H9 (cell line): ENCODE data around the gene KCNH2. TPM values are rescaled to one million over a fixed set of nuclear protein-coding genes. Genes with fewer than 3 reads are reported as not detected.

Experiments
- DNase-seq: peaks from one replicate; pipeline ENCODE4 v3.0.0-alpha.2; 2017
- H2AFZ ChIP-seq: one replicate; pipeline ENCODE4 v1.6.1; 2013; ENCODE audit warnings: mild to moderate bottlenecking, low read length, control low read depth, moderate library complexity
- H2AK5ac ChIP-seq: 2 replicates; pipeline ENCODE4 v1.6.1; 2013; ENCODE audit warnings: low read length, control low read depth, mixed read lengths; ENCODE audit not compliant: insufficient read length
- H2BK120ac ChIP-seq: one replicate; pipeline ENCODE4 v1.6.1; 2013; ENCODE audit warnings: low read depth, mild to moderate bottlenecking, low read length, control low read depth, inconsistent platforms; ENCODE audit not compliant: poor library complexity, severe bottlenecking
- H2BK12ac ChIP-seq: 2 replicates; pipeline ENCODE4 v1.6.1; 2013; ENCODE audit warnings: low read length, control low read depth, mixed read lengths, low read depth; ENCODE audit not compliant: insufficient read length
- H2BK15ac ChIP-seq: 2 replicates; pipeline ENCODE4 v1.6.1; 2013; ENCODE audit warnings: low read depth, low read length, control low read depth
- H2BK20ac ChIP-seq: one replicate; pipeline ENCODE4 v1.6.1; 2013; ENCODE audit warnings: low read depth, mild to moderate bottlenecking, low read length, control low read depth, inconsistent platforms; ENCODE audit not compliant: poor library complexity, severe bottlenecking
- H2BK5ac ChIP-seq: 2 replicates; pipeline ENCODE4 v1.6.1; 2013; ENCODE audit warnings: low read length, control low read depth, mixed read lengths; ENCODE audit not compliant: insufficient read length
- H3K14ac ChIP-seq: 2 replicates; pipeline ENCODE4 v1.6.1; 2013; ENCODE audit warnings: low read length, control low read depth; ENCODE audit not compliant: insufficient read depth
- H3K18ac ChIP-seq: 2 replicates; pipeline ENCODE4 v1.6.1; 2013; ENCODE audit warnings: low read depth, mild to moderate bottlenecking, mixed read lengths, low read length, control low read depth; ENCODE audit not compliant: insufficient read length
- H3K23ac ChIP-seq: 2 replicates; pipeline ENCODE4 v1.6.1; 2013; ENCODE audit warnings: low read length, control low read depth, mixed read lengths, low read depth; ENCODE audit not compliant: insufficient read length
- H3K23me2 ChIP-seq: 2 replicates; pipeline ENCODE4 v1.6.1; 2013; ENCODE audit warnings: low read depth, mild to moderate bottlenecking, mixed read lengths, low read length, control low read depth; ENCODE audit not compliant: insufficient read length, poor library complexity, severe bottlenecking
- H3K27ac ChIP-seq: 2 replicates; pipeline ENCODE4 v1.5.1; 2013; ENCODE audit warnings: low read length, control low read depth, mixed read lengths, low read depth; ENCODE audit not compliant: insufficient read length
- H3K27me3 ChIP-seq: 2 replicates; pipeline ENCODE4 v1.6.1; 2013; ENCODE audit warnings: low read length, control low read depth, inconsistent platforms; ENCODE audit not compliant: insufficient read depth
- H3K4ac ChIP-seq: 2 replicates; pipeline ENCODE4 v1.6.1; 2013; ENCODE audit warnings: low read depth, mild to moderate bottlenecking, control low read depth, inconsistent platforms, low read length, moderate library complexity
- H3K4me1 ChIP-seq: 2 replicates; pipeline ENCODE4 v1.6.1; 2013; ENCODE audit warnings: low read length, control low read depth, inconsistent platforms; ENCODE audit not compliant: insufficient read depth
- H3K4me2 ChIP-seq: 2 replicates; pipeline ENCODE4 v1.6.1; 2013; ENCODE audit warnings: low read length, control low read depth, mixed read lengths; ENCODE audit not compliant: insufficient read length, insufficient read depth
- H3K56ac ChIP-seq: 2 replicates; pipeline ENCODE4 v1.6.1; 2013; ENCODE audit warnings: low read depth, mild to moderate bottlenecking, mixed read lengths, low read length, control low read depth; ENCODE audit not compliant: insufficient read length
- H3K79me1 ChIP-seq: 2 replicates; pipeline ENCODE4 v1.6.1; 2013; ENCODE audit warnings: low read depth, mild to moderate bottlenecking, moderate library complexity, low read length, control low read depth, inconsistent platforms; ENCODE audit not compliant: insufficient read depth, poor library complexity, severe bottlenecking
- H3K79me2 ChIP-seq: 2 replicates; pipeline ENCODE4 v1.6.1; 2013; ENCODE audit warnings: low read length, control low read depth, inconsistent platforms; ENCODE audit not compliant: insufficient read depth
- H3K9ac ChIP-seq: 2 replicates; pipeline ENCODE4 v1.6.1; 2013; ENCODE audit warnings: low read length, control low read depth, mixed read lengths; ENCODE audit not compliant: insufficient read length; ENCODE audit errors: extremely low read depth
- H3K9me3 ChIP-seq: one replicate; pipeline ENCODE4 v1.6.1; 2013; ENCODE audit warnings: low read depth, low read length, inconsistent platforms; ENCODE audit not compliant: control insufficient read depth
- H3T11ph ChIP-seq: one replicate; pipeline ENCODE4 v1.6.1; 2013; ENCODE audit warnings: mild to moderate bottlenecking, low read length, control low read depth, inconsistent platforms
- H4K20me1 ChIP-seq: one replicate; pipeline ENCODE4 v1.6.1; 2013; ENCODE audit not compliant: control insufficient read depth, insufficient read length, insufficient read depth
- H4K5ac ChIP-seq: 2 replicates; pipeline ENCODE4 v1.6.1; 2013; ENCODE audit warnings: low read depth, mild to moderate bottlenecking, mixed read lengths, low read length, control low read depth; ENCODE audit not compliant: insufficient read length
- H4K8ac ChIP-seq: replicated peaks from 2 replicates; pipeline ENCODE4 v1.6.1; 2013; ENCODE audit warnings: low read length, control low read depth, mixed read lengths, low read depth; ENCODE audit not compliant: insufficient read length
- H4K91ac ChIP-seq: 2 replicates; pipeline ENCODE4 v1.6.1; 2013; ENCODE audit warnings: low read depth, mild to moderate bottlenecking, moderate library complexity, mixed read lengths, low read length, control low read depth; ENCODE audit not compliant: insufficient read length
- H3K27ac Mint-ChIP-seq, 3 experiments: 2 replicates in 2 of 3; 3 replicates in 1 of 3; pipeline ENCODE4 v1.8.0; 2020 to 2021; ENCODE audit warnings: mixed read lengths in 3 of 3, mild to moderate bottlenecking in 1 of 3, moderate library complexity in 1 of 3
- H3K27me3 Mint-ChIP-seq: 2 replicates; pipeline ENCODE4 v1.8.0; 2021; ENCODE audit warnings: low read depth, mild to moderate bottlenecking, moderate library complexity, mixed read lengths
- H3K36me3 Mint-ChIP-seq, 3 experiments: 2 replicates in 2 of 3; 3 replicates in 1 of 3; pipeline ENCODE4 v1.8.0; 2020 to 2021; ENCODE audit warnings: low read depth in 3 of 3, mixed read lengths in 3 of 3; ENCODE audit not compliant: insufficient read depth in 1 of 3
- H3K4me1 Mint-ChIP-seq, 2 experiments: 2 replicates each; pipeline ENCODE4 v1.8.0; 2020; ENCODE audit warnings: mixed read lengths in 2 of 2
- H3K4me3 Mint-ChIP-seq, 2 experiments: 2 replicates in 1 of 2; 3 replicates in 1 of 2; pipeline ENCODE4 v1.8.0; 2020 to 2021; ENCODE audit warnings: mild to moderate bottlenecking in 2 of 2, mixed read lengths in 2 of 2, moderate library complexity in 1 of 2
- H3K9me3 Mint-ChIP-seq, 2 experiments: 2 replicates in 1 of 2; 3 replicates in 1 of 2; pipeline ENCODE4 v1.8.0; 2020; ENCODE audit warnings: mild to moderate bottlenecking in 2 of 2, mixed read lengths in 2 of 2, moderate library complexity in 1 of 2
- CTCF ChIP-seq: fragments of 200-600 bp; sonication (generic); conservative IDR thresholded peaks from 3 replicates; pipeline ENCODE4 v1.8.0; 2021; ENCODE audit warnings: antibody characterized with exemption, mild to moderate bottlenecking
- whole genome bisulfite sequencing: extraction: QIAGEN DNeasy Blood & Tissue Kit; methylation state at CpG from one replicate; pipeline ENCODE4 v1.1.7; 2013; ENCODE audit warnings: missing lambda C conversion rate, low lambda C conversion rate, mixed read lengths; ENCODE audit not compliant: insufficient read length; ENCODE audit errors: extremely low coverage; 5-methylcytosine and 5-hydroxymethylcytosine counted together
- total RNA-seq: library from RNA; stranded (reverse); gene quantifications from 2 replicates; pipeline ENCODE4 v1.2.1, GENCODE V29; 2021

The KCNH2 gene
- total RNA-seq, 1 experiment from 2014 or later, result 4.5 TPM

DNA sequence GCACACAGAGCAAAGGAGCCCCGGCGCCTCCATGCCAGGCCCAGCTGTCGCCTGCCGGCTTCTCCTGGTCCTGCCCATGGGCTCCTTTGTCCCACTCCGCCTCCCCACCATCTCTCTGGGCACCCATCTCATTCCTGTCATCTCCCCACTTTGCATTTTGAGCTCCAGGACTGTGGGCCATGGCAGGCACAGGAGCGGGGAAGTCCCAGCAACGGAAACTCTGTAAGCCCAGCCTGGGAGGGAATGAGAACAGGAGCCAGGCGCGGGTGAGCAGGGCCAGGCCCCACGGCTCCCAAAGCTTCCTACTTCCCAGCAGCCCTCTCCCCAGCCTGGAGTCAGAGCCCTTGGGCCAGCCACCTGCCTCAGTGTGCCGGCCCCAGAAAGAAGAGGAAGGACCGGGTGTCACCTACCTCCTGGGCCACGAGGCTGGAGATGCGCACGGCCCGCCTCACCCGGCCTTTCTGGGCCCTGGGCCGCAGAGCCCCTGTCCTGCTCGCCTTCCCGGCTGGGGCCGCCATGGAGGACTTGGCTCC lies 23.1 kb downstream of the KCNH2 start:
- H3K14ac ChIP-seq, result no peak overlapping the region
- Mint-ChIP-seq H3K27ac (no peak overlapping the region; a peak in 1 of 7 replicates), H3K4me3 (no peak overlapping the region; a peak in 1 of 5 replicates), H3K9me3 (no peaks in the 10 kb centered on the region), H3K27me3 (peaks cover 4% of the 10 kb centered on the region), H3K36me3 (peaks cover 0 to 12% (median 0%) of the 10 kb centered on the region in 3 experiments; a peak in 3 of 7 replicates), H3K4me1 (peaks cover 14% of the 10 kb centered on the region in 2 experiments)
- H3K27ac ChIP-seq, result no peak overlapping the region
- H2AFZ ChIP-seq, result no peak overlapping the region
- H4K20me1 ChIP-seq, result no peaks in the 10 kb centered on the region
- no peaks in the 10 kb centered on the region for H3K79me1 ChIP-seq
- H3K27me3 ChIP-seq, result no peaks in the 10 kb centered on the region
- no peak overlapping the region for H2BK12ac ChIP-seq
- H2BK15ac ChIP-seq, result no peak overlapping the region
- H3K56ac ChIP-seq, result no peak overlapping the region
- H2BK5ac ChIP-seq, result no peak overlapping the region
- no peak overlapping the region for H3K23ac ChIP-seq
- H3K18ac ChIP-seq, result no peak overlapping the region
- H2BK20ac ChIP-seq, result no peak overlapping the region
- no peak overlapping the region for H2BK120ac ChIP-seq
- H4K5ac ChIP-seq, result no peak overlapping the region
- H3K9ac ChIP-seq, result no peak overlapping the region
- no peak for DNase-seq
- TF ChIP-seq CTCF, result no peak
- H3T11ph ChIP-seq, result no peak overlapping the region
- H4K91ac ChIP-seq, result no peak overlapping the region
- no peaks in the 10 kb centered on the region for H3K23me2 ChIP-seq
- no peaks in the 10 kb centered on the region for H3K9me3 ChIP-seq
- no CpG with 5 or more reads among the region's 21 CpGs for WGBS
- no peak overlapping the region for H4K8ac ChIP-seq
- no peaks in the 10 kb centered on the region for H3K4me1 ChIP-seq
- no peak overlapping the region for H3K4ac ChIP-seq
- no peak overlapping the region for H2AK5ac ChIP-seq
- no peak overlapping the region for H3K4me2 ChIP-seq
- no peaks in the 10 kb centered on the region for H3K79me2 ChIP-seq
